Stimulated activated CD8-positive, alpha-beta memory T cell treated with anti-CD3 and anti-CD28 coated beads, Interleukin-12 subunit alpha, Interleukin-12 subunit beta, amount 100 ng/mL, for 24 hours (primary cell): ENCODE results near the gene STAT2.
"Not testable (repeated sequence)": the region's sequence is repeated elsewhere in the genome, so short reads cannot be mapped to it uniquely, and the experiment has no call there.

Experiments
- DNase-seq: peaks from one replicate; pipeline ENCODE4 v3.0.0-alpha.2; 2020; ENCODE audit errors: extremely low read depth

The STAT2 gene

DNA sequence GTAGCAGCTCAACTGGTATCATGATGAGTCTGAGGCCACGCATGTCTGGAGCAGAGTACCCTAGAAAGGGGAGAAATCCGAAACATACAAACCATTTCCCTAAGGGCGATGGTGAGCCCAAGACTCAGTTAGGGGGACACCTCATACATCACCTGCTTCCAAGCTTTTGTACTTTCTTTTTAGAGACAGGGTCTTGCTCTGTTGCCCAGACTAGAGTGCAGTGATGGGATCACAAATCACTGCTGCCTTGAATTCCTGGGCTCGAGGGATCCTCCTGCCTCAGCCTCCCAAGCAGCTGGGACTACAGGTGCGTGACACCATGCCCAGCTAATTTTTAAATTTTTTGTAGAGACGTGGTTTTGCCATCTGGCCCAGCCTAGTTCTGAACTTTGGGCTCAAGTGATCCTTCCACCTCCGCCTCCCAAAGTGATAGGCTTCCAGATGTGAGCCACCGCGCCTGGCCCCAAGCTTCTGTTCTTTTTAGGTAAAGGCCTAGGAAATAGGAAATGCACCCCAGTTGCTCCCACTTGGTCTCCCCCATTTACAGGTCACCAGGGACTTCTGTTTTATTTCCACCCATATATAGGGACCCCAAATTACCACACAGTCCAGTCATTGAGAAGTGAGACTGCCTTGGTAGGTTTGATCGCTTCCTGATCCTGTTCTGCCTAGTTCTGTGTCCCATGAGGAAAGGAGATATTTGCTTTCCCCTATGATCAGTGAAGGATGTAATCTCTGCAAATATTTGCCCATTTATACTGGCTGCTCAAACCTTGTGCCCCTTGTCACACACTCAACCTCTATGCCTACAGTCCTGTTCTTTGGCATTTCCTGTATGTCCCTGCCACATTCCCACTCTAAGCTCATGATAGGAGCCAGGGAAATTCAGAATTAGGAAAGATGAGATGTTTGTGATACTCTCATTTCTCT, 2.5 kb upstream of the STAT2 start, which contains the start of gene APOF:
Gene APOF (minus strand): TSS at position 728 of the 930 bp plus-strand sequence. CDS start 112 bp downstream, at position 616.
- no peak for DNase-seq

DNA sequence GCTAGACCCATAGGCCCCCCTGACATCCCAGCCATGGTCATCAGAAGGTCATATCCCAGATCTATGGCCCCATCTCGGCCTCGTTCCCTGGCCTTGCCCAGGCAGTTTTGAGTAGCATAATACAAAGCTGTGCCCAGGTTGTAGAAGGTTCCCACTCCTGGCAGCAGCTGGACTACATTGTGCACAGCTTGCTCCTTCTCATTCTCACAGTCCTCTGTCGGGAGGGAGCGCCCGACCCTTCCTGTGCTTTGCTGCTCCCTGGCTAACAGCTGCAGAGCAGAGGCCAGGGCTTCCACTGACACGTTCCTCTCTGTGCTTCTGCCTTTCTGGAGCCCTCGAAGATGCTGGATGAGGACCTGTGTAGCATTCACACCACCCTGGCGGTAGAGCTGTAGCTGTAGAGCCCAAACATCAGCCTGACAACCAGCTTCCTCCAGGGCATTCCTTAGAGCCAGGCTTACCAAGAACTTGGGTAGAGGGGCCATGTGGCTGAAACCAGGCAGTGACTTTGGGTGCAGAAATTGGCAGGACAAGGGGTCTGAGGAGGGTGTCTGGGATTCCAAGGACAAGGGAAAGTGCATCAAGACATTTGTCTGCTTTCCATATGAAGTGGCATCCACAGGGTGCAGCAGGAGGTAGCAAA, 1.7 kb upstream of the STAT2 start:
- no peak for DNase-seq

DNA sequence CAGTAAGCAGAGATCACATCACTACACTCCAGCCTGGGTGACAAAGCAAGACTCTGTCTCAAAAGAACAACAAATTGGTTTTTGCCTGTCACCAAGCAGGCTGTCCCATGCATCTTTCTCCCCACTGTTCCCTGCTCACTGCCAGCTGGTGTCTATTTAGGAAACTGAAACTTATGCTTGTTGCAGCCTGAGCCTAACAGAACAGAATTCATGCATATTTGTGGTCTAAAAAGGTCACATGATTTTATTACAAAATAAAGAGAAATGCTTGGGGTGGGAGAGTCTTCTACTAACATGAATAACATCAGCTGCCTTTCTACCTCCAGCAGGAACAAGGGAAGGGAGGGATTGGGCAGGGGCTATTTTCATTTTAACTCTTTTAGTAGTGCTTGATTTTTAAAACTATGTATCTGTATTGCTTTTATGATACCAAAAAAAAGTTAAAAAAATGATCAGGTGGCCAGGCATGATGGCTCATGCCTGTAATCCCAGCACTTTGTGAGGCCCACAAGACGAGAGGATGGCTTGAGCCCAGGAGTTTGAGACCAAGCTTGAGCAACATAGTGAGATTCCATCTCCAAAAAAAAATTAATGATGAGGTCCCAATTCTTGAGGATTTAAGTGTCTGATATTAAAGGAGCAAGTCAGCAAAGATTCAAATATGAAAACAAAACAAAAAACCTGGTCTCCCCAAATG, 923 bp downstream of the STAT2 start:
- DNase-seq: no peak

DNA sequence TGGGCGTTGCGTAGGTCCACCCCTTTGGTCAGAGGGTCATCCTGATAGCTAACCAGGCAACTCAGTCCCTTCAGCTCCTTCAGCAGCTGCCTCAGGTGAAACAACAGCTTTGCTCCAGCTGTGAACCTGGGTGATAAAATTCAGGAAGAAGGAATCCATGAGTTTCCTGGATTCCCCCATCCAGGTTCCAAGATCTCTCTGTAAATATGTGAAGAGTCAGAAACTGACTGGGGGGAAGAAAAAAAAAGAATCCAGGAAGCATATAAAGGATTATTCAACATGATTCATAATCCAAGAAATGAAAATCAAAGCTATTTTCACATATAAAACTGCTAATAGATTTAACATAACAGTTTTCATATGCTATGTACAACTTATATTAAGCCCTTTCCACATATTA, 8.6 kb downstream of the STAT2 start:
- no peak for DNase-seq

DNA sequence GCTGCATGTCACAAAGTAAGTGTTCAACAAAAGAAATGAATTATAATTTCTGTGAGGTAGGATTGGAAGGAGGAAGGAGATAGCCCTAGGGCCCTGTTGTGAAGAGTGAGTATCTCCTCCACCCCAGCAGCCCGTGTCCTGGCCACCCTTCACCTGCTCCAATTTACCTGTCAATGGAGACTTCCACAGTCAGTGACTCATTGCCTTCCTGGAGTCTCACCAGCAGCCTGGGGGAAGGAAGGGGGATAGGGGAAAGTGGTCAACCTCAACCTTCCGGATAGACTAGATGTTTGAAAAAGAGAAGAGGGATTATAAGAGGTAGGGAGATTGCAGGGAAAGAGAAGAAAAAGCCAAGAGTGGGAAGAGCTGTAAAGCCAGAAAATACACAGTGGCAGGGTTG, 9.2 kb downstream of the STAT2 start:
- DNase-seq: no peak

DNA sequence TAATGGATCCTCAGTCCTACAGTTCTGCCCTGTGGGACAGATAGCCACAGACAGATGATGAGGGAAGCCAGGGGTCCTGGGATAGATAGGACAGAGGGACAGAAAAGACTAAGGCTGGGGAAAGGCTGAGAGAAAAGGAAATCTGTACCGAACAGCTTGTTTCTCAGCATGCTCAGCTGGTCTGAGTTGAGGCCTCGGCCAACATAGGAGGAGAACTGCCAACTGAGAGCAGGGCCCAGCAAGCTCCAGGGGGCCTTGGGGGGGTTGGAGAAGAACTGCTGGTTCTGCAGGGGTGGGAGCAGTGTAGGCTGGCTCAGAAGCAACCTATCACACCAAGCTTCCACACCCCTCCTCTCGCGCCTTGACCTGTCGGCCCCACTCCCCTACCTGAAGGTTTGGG, 11.1 kb downstream of the STAT2 start:
- DNase-seq: no peak

DNA sequence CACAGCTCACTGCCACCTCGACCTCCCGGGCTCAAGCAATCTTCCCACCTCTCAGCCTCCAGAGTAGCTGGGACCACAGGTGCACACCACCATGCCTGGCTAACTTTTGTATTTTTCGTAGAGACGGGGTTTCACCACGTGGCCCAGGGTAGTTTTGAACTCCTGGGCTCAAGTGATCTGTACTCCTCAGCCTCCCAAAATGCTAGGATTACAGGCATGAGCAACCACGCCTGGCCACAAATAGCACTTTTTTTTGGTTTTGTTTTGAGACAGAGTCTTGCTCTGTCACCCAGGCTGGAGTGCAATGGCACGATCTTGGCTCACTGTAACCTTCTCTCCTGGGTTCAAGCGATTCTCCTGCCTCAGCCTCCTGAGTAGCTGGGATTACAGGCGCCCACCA, 12.7 kb downstream of the STAT2 start:
- not testable (repeated sequence) for DNase-seq

DNA sequence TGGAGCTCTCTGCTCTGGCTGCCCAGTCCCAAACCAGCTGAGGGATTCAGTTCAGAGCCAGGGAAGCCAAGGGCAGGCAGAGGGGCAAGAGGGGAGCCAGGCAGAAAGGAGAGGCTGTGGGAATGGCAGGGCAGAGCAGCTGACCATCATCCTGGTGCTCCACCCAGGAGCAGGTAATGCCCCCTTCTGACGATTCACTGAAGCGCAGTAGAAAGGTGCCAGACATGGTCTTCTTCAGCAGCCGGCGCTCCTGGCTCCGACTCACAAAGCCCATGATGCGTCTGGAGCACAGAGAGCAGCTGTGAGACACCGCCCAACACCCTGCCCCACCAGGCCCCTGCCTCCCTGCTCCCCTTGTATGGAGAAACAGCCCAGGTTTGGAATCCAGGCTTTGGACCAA, 13.2 kb downstream of the STAT2 start:
- no peak for DNase-seq

DNA sequence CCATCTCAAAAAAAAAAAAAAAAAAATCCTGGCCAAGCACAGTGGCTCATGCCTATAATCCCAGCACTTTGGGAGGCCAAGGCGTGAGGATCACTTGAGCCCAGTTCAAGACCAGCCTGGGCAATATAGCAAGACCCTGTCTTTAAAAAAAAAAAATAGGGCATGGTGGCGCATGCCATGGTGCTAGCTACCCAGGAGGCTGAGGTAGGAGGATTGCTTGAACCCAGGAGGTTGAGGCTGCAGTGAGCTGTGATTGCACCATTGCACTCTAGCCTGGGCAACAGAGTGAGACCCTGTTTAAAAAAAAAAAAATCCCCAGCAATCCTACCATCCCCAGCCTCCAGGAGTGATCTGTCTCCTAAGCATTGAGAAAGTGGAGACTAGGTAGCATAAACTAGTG, 17.6 kb downstream of the STAT2 start:
- not testable (repeated sequence) for DNase-seq

DNA sequence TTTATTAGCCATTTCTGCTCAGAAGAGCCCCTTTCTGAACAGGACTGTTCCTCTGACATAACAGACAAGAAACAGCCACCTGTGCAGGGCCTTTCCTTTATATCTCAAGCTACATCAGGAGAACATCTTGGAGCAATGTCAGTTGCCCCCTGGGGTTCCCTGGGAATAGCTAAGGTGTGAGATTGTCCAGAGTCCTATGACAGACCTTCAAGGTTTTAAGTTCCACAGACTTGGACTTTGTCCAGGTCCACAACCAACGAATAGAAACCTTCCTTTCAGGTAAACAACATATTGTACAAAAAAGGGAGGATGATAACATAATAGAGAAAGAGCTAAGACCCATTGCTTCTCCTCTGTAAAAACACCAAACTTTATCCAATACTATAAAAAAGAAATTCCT, 18.3 kb downstream of the STAT2 start:
- no peak for DNase-seq

DNA sequence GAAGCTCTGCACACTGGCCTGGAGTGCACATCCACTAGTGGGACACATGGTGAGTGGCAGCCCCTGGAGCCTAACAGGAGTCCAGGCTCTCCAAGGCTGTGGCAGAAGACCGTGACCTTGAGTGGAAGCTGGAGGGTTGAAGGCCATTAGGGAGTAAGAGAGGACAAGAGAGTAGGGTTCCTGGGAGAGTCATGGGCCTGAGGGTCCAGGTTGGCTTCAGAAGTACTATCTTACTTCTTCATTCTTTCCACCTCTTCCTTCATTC, 20.8 kb downstream of the STAT2 start:
- no peak for DNase-seq

DNA sequence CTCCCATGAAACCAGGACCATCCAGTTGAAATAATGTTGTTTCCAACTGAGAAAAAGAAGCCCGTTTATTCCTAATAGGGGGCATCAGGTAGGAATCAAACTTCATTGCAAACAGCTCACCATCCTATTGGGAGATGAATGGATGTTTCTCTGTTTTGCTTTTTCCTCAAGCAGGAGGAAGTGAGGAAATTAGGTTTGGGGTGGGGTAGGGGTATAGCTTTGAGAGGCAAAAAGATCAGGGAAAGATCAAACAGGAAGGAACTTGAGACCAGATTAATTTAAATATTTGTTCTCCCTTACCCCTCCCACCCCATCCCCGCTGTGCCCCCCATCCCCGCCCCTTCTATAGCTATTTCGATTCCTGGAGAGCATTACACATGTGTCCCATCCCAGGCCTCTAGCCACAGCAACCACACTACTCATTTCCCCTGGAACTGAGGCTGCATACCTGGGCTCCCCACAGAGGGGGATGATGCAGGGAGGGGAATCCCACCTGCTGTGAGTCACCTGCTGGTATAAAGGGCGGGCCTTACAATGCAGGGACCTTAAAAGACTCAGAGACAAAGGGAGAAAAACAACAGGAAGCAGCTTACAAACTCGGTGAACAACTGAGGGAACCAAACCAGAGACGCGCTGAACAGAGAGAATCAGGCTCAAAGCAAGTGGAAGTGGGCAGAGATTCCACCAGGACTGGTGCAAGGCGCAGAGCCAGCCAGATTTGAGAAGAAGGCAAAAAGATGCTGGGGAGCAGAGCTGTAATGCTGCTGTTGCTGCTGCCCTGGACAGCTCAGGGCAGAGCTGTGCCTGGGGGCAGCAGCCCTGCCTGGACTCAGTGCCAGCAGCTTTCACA, 21.4 kb downstream of the STAT2 start, which contains the start of gene IL23A:
Gene IL23A (plus strand): TSS at position 577 of the 850 bp plus-strand sequence. CDS start 161 bp downstream, at position 738.
- DNase-seq: peak; percentile 76

DNA sequence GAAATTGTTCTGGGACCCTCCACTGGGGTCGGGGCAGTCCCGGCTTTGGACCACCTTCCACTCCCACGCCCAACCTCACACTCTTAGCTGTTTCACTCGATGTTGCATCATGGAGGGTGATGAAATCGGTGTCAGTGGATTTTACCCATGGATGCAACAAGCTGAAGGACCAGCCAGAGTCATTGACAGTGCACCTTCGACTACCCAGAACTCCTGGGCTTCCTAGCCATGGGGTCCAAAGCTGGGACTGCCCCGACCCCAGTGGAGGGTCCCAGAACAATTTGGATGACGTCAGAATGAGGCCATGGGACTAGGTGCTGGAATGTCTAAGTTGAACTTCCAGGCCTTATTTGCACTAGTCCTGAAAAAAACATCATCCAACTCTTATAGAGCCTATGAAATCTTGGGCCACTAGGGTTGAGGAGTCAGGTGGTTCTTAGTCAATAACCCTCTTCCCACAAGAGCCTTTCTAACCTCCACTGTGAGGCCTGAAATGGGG, 22.1 kb downstream of the STAT2 start:
- no peak for DNase-seq

DNA sequence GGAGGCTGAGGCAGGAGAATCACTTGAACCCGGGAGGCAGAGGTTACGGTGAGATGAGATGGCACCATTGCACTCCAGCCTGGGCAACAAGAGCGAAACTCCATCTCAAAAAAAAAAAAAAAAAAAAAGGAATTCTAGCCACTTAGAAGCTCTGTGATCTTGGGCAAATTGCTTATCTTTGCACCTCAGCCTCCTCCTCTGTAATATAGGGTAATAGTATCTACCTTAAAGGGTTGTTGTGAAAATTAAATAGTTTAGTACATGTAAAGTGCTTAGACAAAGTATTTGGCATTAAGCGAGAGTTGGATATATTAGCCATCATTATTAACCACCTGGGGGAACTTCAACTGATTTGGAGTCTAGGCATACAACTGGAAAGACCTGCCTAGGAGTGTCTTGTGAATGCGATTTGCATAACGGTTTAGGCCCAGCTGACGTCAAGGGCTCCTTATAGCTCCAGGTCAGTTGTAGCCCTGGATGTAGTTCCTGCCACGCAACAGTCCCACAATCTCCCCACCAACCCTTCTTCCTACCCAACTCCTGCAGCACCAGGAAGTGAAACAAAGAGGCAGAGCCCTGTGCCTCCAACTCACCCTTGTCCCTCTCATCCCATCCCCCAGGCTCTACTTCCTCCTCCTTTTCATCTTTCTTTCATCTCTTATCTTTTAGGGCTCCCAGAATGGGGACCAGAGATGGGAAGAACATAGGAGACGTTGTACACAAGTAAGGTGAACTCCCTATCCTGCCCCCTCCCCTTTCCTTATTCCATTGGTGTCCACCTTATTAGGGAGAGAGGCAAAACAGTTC, 23.3 kb downstream of the STAT2 start:
- no peak for DNase-seq

DNA sequence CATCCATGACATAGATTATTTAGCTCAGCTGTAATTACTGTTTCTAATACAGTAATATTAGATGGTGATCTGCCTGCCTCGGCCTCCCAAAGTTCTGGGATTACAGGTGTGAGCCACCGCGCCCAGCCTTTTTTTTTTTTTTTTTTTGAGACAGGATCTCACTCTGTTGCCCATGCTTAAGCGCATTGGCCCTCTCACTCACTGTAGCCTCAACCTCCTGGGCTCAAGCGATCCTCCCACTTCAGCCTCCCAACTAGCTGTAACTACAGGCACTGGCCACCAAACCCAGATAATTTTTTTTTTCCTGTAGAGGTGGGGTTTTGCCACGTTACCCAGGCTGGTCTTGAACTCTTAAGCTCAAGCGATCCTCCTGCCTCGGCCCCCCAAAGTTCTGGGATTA, 24.4 kb downstream of the STAT2 start:
- DNase-seq: not testable (repeated sequence)

DNA sequence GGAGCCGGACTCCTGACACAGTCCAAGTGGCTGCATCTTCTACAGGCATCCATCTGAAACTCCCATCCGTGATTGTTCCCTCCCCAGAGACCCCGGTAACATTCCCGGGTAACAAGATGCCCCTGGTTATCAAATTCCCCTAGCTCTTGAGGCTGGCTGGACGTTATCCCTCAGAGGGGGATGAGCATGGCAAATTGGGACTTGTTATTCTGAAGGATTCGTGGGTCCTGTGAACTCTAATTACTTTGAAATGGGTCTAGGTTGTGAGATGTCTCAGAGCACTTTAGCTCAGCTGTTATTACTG, 25.5 kb downstream of the STAT2 start:
- DNase-seq: no peak

DNA sequence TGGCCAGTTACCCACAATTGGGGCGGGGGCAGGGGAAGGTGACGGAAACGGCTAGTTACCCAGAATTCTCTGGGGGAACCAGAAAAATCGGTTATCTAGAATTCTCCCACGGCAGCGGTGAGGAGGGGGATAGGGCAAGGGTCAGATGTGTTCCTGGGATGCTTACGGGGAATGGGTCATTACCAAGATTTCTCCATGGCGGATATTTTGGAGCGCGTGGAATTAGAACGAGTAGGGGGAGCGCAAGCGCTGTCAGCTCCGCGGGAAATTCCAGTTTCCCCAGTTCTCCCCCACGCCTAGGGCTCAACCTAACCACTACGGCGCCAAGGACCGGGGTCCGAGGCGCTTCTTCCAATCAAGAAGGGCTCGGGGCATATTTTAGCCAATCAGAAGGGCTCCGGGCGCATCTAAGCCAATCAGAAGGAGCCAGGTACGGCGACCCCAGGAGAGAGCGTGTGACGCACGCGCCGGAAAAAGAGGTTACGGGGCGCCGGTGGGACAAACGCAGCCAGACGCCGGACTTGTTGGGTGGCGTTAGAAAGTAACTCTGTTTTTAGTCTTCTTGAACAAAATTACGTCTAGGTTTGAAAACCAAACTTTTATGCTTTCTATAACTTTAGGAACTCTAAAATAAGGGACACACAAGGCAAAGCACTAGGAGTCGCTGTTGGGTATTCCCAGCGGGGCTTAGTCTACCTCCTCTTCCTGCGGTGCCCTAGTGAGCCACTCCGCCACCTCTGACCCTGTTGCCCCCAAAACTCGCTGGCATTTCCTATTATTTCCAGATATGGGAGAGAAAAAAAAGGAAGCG, 26.0 kb downstream of the STAT2 start, which contains the start of gene PAN2:
Gene PAN2 (minus strand): TSS at position 322 of the 811 bp plus-strand sequence. CDS start 906 bp downstream, outside the sequence.
- DNase-seq: peak; percentile 83

DNA sequence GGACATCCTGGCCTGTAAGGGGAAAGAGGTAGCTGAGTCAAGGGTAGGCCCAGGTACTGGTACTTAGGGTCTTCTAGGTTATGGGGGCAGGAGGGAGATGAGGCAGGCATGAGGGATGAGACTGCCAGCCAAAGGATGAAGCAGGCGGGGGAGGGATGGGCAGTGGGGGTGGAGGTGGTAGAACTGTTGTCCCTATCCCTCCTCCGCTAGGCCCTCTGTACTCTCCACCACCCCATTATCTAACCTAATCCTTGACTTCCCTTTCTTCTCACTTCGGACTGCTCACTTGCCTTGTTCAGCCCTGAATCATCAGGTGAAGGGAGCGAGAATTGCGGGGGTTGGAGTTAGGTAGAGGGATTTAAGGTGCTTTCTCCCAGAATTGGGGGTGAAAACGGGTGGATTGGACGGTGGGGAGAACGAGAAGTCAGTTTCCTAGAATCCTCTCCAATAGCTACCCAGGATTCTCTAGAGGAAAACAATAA, 26.7 kb downstream of the STAT2 start:
- DNase-seq: no peak

DNA sequence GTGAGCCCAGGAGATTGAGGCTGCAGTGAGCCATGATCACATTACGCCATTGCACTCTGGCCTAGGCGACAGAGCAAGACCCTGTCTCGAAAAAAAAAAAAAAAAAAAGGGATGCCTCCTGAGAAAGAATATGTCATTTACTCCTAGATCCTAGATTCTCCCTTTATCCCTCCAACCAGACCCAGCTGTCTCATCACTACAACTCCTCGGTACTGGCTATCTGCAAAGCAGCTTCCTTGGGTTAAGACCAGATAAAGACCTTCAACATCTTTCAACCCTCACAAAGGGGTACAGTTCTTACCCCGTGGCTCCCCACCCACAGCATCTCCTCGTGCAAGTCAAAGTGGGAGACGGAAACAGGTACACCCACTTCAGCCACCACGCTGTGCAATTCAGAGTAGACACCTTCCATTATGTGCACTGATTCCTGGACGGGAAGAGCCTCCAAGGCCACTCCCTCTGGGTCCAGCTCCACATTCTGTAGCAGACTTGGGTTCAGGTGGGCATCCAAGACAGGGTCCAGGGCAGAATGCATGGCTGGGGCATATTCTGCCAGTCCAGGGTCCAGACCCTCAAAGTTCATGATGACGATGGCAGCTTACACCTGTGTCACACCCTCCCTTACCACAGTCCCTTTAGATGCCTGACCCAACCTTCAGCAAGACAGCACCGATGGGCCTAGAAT, 27.3 kb downstream of the STAT2 start:
- no peak for DNase-seq
